HG03196 (cell line): ENCODE data around the gene TNNT1.
A peak's percentile ranks its signal among the peaks of the same experiment; 100 is the strongest.
"Not testable (repeated sequence)": the region's sequence is repeated elsewhere in the genome, so short reads cannot be mapped to it uniquely, and the experiment has no call there.

ENCODE experiments used
- ATAC-seq: cut with Tn5 transposase; IDR thresholded peaks from one replicate; pipeline ENCODE4 v1.9.1; 2021; ENCODE audit not compliant: unreplicated experiment

Gene TNNT1

DNA sequence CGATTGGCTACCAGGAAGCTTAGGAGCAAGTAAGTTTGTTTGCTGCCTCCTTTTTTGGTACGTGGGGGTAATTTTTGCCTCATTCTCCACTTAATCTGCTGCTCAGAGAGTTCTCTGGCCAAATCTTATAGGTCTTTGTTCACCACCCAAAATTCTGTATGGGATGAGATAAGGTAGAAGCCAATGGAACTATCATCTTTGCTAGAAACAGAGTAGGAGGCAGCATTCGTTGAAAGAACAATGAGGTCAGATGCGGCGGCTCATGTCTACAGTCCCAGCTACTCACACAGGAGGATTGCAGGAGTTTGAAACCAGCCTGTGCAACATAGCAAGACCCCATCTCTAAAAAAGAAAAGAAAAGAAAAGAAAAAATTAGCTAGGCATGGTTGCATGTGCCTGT, 22.4 kb upstream of the TNNT1 start:
- ATAC-seq, result no peak

DNA sequence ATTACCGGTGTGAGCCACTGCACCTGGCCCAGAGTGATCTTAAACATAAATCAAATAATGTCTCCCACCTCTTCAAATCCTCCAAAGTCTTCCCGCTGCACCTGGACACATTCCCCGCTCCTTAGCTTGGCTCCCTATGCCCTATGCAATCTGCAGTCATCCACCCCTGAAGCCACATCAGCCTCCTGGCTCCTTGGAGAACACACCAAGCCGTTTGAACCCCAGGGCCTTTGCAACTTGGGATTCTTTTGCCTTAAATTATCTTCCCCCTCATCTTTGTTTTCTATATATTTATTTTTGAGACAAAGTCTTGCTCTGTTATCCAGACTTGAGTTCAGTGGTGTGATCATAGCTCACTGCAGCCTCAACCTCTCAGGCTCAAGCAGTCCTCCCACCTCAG, 20.1 kb upstream of the TNNT1 start:
- no peak for ATAC-seq

DNA sequence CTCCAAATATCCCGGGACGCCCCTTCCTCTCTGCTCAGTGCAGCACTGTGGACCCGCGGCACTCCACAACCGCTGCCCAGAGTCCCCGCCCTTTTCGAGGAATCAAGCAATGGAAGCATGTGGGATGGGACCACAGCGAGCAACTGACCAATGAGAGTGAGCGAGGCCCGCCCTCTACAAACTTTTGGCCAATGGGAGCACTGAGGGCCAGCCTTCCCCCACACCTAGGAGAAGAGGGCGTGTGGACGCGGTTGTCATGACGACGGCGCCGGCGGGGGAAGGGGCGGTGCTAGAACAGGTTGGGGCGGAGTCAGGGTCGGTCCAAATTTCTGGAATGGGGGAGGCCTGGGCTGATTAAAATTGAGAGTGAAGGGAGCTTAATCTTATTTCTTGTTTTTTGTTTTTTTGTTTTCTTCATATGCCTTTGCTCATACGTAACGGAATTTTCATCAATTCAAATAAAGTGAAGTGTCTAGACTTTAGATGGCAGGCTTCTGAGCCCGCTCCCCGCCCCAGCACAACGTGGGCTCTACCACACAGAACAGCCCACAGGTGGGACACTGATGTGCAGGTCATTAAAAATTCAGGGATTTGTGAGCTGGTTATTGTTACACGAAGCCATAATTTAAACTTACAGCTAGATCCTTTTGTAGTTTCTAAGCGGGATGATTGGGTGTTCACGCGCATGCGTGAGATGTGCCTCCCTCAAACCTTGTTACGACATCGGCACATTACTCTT, 17.7 kb upstream of the TNNT1 start, which contains the start of gene DNAAF3:
DNAAF3 (minus strand) TSS at position 84 of the 739 bp plus-strand sequence. CDS start 200 bp downstream, outside the sequence.
- ATAC-seq, result peak; percentile 91

DNA sequence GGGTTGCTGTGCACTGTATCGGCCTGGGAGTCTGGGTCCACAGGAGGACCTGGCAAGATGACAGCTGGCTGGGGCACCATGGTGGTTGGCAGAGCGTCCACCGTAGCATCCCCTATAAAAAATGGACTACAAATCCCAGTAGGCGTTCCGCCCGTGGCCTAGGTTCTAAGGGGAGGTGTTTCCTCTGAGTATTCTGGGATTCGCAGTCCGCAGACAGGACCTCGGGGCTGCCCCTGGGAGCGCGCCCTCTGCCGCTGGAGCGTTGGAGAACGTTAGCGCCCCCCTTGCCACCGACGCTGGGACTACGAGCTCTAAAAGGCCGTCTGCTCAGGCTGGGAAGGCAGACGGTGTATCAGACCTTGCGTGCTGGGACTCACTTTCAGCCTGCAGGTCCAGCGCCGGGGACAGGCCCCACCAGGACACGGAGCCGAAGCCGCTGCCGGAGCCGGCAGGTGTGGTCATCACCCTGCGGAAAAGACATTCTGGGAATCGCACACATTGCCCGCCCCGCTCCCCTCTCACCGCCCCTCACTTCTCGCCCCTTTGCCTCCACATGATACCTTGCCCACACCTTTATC, 17.0 kb upstream of the TNNT1 start:
- peak; percentile 27 for ATAC-seq

DNA sequence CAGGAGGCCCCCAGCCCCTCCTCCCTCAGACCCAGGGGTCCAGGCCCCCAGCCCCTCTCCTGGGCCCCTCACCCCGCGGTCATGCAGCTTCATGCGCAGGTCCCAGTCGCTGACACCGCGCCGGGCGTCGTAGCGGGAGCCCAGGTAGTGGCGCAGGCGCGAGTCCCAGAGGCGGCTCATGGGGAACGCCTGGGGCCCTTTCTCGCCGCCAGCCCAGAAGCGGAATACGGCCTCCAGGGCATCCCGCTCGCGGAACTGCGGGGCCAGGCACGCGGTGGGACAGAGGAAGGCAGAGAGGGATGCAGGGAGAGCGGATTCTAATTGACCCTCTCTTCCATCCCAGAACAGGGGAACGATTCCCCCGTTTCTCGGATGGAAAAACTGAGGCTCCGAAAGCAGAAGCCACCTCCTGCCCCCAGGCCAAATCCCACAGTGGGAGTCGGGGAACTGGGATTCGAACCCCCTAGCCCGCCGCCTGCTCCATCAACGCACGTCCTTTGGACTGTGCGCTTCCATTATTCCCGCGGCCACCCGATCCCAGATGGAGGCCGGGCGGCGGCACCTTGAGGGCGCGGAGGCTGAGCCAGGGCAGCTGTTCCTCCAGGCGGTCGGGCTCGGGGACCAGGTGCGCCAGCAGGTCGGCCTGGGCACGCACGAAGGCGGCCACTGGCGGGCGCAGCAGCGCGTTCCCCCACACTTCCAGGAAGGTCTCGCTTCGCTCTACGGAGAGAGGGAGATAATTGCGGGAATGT, 12.7 kb upstream of the TNNT1 start:
- no peak for ATAC-seq

DNA sequence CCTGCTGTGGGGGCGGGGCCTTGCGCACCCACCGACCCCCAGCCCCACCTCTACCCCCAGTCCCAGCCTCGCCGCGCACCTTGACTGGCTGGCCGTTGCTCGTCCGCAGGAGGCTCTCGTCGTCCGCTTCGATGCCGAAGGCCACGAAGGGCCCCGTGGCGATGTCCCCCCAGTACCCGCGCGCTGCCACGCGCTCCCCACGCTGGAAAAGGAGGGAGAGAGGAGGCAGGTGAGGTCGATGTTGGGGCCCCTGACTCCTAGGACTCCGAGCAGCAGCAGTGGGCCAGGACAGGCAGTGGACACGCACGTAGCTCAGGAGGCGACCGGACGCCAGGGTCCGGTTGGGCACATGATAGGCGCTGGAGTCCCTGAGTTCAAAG, 12.0 kb upstream of the TNNT1 start:
- ATAC-seq, result no peak

DNA sequence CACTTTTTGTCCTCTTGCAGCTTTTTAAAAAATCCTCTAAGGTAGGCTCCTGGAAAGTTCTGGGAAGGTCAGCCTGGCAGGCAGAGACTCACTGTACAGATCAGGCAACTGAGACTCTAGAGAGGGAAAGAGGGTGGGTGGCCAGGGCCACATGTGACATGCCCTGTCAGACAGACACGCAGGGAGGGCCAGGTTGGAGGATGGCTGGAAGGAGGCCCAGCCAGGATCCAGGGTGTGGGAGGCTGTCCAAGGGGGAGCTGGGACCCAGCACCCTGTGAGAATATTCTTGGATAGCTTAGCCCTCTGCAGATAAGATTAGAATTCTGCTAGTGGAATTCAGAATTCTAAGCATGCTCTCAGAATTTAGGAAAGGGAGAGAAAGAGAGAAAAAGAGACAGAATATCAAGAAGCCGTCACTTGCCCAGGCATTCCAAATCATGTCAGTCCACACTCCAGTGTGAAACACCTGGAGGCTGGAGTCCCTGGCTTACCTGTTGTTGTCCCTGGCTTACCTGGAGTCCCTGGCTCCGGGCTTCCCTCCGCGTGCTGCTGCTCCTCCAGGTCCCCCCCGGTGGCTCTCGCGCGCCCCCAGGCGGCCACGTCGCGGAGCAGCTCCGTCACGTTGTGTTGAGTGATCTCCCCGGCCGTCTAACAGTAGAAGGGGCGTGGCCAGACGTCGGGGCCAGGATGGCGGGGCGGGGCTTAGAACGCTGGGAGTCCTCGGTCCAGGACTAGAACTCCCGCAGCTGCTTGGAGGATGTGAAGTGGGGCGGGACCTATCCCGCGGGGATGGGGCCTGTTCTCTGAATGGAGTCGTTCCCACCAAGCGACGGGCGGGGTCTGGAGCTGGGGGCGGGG, 11.4 kb upstream of the TNNT1 start:
- peak; percentile 72 for ATAC-seq

DNA sequence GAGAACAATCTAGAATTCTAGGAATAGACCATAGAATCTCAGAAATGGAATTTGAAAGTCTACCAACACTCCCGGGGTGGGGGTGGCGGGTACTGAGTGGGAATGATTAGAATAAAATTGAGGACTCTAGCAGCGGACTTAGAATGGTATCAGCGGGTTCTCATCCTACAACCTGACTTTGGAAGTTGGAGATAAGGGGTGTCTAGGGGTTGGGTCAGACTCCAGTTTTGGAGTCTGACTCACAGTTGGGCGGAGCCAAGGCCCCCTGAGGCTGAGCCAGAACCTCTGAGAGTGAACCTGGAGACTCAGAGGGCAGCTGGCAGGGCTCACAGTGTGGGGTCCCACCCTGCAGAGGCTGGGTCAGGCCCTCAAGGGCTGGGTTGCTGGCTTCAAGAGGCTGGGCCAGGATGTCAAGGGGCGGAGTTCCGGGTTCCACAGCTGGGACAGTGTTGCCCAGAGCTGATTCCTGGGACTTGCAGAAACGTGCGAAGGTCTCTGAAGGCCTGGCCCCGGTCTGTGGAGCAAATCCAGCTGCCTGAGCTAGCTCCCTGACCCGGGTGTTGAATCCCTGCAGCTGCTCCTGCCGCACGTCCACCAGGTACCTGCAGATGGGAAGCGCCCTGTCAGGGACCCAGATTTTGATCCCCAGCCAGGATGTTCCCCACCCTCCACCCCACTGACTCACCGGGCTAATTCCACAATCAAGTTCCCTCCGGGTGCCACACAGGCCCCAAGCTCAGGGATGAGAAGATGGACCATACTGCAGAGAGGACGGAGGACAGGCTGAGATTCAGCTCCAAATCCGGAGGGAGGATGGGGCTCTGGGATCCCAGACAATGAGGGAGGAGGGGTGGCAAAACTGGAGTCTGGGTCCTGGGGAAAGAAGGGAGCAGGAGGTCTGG, 10.1 kb upstream of the TNNT1 start:
- ATAC-seq, result no peak

DNA sequence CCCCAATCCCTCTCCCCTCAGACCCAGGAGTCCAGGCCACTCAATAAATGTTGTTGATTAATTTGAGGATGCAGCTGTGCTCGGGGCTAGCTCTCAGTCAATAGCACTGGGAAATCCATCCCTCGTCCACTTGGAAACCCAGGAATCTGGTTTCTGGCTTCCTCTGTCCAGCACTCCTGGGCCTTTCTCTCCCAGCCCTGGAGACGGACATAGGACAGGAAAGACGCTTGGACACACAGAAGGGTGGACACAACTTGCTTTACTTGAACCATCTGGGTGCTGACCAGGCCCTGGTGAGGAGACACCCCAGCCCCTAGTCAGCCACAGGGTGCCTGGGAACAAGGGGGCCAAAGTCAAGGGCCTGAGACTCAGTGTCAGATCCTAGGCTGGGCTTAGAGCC, 9.4 kb upstream of the TNNT1 start:
- ATAC-seq, result no peak

DNA sequence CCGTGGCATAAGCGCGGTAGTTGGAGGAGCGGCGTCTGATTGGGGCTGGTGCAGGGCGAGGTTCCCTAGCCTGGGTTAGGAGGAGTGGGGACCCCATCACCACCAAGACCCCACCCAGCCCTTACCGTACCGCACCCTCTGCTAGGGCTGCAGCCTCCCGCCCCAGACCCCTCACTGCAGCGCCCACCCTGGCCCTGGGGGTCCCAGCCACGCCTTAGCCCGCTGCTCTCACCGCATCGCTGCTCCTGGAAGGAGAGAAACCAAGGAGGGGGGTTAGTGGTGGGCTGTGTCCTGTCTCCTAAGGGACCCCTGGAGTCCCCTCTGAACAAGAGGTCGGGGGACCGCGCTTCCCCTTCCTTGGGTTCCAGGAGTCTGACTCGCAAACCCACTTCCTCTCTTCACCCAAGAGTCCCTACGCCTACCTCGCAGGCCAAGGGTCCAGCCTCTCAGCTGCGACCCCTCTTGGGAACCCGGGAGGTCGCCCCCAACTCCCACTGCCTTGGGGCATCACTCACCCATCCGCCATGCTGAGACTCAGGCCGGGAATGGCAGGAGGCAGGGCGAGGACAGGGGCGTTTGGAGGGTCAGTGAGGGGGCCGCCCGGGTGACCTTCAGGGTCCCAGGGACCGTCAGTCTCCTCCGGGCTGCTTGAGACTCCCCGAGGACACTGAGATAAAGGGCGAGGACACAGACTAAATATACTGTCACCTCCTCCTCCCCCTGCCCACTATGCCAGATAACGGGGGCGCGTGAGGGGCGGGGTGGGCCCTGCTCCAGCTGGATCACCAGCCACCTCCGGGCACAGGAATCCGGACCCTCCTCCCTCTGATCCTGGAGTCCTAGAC, 8.3 kb upstream of the TNNT1 start, which contains the start of gene TNNI3:
TNNI3 (minus strand) TSS at position 669 of the 845 bp plus-strand sequence; CDS start at position 526, 143 bp downstream.
- no peak for ATAC-seq

DNA sequence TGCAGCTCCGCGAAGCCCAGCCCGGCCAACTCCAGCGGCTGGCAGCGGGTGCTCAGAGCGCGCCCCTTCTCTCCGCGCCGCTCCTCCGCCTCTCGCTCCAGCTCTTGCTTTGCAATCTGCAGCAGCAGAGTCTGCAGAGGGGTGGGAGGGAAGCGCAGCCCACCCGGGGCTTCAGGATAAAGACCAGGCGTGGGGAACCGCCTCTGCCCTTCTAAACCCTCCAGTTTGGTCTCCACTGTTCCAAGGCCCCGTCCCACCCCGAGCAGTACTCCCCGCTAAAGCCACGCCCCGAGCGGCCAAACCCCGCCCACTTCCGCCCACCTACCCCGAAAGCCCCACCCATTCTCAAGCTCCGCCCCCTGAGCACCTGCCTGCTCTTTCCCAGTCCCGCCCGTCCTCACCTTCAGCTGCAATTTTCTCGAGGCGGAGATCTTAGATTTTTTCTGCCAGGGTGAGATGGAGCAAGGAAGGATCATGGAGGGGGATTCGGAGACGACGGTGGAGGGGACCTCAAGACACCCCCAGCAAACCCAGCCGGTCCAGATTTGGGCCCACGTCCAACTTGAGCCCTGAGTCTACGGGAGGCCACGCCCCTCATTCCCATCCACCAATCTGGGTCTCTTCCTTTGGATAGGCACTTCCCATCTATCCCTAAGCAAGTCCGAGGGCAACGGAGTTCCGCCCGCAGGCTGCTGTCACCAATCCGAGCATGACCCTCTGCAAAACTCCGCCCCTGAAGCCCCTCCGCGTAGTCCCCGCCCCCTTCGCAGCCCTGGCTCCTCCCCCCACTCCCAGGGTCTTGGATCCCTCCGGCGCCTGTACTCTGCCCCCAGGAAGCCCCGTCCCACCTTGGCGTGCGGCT, 7.4 kb upstream of the TNNT1 start:
- ATAC-seq, result no peak

DNA sequence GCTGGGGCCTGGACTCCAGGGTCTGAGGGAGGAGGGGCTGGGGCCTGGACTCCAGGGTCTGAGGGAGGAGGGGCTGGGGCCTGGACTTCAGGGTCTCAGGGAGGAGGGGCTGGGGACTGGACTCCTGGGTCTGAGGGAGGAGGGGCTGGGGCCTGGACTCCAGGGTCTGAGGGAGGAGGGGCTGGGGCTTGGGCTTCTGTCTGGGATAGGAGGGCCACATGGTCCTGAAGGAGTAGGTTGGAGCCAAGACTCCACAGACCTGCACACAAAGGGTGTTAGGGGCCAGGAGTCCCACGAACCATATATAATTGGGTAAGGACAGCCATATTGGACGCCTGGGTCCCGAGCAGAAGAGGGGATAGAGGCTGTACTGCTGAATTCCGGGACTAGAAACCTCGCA, 6.8 kb upstream of the TNNT1 start:
- not testable (repeated sequence) for ATAC-seq

DNA sequence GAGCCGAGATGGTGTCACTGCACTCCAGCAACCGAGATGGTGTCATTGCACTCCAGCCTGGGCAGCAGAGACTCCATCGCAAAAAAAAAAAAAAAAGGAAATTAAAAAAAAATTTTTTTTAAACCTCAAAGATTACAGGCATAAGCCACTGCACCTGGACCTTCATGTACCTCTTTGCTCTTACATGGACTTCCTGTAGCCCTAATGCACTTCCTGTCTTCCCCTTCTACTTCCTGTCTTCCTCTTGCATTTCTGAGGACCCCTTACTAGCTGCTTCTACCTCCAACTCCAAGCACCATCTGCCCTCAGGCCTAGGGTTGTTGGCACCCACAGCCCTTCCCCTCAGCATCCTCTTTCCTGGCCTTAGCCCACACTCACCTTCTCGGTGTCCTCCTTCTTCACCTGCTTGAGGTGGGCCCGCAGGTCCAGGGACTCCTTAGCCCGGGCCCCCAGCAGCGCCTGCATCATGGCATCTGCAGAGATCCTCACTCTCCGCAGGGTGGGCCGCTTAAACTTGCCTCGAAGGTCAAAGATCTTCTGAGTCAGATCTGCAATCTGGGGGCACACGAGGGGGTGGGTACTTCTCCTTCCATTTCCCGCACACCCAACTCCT, 4.8 kb upstream of the TNNT1 start:
- no peak for ATAC-seq

DNA sequence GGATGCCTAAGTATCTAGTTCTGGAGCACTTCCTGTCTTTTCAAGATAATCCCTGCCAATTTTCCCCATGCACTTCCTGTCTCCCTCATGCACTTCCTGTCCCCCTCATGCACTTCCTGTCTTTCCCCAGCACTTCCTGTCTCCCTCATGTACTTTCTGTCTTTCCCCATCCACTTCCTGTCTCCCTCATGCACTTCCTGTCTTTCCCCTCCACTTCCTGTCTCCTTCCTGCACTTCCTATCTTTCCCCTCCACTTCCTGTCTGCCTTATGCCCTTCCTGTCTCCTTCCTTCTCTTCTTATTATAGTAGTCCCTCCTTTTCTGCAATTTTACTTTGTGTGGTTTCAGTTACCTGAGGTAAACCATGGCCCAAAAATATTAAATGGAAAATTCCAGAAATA, 3.0 kb upstream of the TNNT1 start:
- no peak for ATAC-seq

DNA sequence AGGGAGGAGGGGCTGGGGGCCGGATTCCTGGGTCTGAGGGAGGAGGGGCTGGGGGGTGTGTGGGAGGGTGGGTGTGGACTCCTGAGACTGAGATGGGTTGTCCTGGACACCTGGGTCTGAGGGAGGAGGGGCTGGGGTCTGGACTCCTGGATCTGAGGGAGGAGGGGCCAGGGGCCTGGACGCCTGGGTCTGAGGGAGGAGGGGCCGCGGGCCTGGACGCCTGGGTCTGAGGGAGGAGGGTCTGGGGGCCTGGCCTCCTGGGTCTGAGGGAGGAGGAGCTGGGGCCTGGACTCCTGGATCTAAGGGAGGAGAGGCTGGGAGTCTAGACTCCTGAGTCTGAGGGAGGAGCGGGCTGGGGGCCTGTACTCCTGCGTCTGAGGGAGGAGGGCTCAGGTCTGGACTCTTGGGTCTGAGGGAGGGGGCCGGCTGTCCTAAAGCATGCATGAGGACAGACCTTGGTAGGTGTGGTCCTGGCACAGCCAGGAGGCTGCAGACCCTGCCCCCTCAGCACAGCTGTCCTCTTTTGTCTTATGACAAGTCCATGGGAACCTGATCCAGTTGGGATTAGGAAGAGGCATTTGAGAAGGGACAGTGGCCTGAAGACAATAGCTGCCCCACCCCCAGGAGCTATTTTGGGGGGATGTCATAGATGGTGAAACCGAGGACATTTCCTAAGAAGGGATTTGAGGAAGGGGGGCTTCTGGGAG, 1.3 kb downstream of the TNNT1 start:
- no peak for ATAC-seq

DNA sequence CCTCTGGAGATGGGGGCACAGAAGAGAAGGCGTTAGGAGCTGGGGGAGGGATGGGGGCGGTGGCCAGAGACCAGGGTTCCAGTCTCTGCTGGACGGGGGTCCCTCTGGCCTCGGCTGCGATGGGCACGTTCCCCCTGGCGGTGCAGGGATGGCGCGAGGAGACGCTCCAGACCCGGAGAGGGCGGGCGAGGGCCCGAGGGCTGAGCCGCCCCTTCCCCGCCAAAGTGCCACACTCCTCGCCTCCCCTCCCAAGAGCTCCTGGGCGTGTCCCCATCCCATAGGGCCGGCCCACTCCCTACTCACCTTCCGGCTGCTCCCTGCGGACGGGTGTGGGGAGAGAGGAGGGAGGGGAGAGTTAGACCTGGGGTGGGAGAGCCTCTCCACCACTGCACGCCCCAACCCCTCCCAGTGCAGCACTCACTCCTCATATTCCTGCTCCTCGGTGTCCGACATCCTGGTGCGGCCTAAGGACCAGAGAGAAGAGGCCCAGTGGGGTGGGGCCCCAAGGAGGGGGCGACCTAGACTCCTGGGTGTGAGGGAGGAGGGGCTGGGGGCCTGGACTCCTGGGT, 2.2 kb downstream of the TNNT1 start:
- no peak for ATAC-seq
